ENCODE measurements around the gene TMPRSS12.

The TMPRSS12 gene

GRCh38 chr12:50882563-50882962, 39.8 kb downstream of the TMPRSS12 start:
- H3F3A ChIP-seq (ENCODE audit: insufficient read depth, low read length): no peaks in the 10 kb centered on the region
- H3K9me3 ChIP-seq (ENCODE audit: low read length): no peaks in the 10 kb centered on the region
- H2AFZ ChIP-seq (ENCODE audit: low read length): no peak overlapping the region
- no peak overlapping the region for H3K27ac ChIP-seq (ENCODE audit: low read depth, low read length, poor library complexity, severe bottlenecking)
- TF ChIP-seq, protein P1, sequence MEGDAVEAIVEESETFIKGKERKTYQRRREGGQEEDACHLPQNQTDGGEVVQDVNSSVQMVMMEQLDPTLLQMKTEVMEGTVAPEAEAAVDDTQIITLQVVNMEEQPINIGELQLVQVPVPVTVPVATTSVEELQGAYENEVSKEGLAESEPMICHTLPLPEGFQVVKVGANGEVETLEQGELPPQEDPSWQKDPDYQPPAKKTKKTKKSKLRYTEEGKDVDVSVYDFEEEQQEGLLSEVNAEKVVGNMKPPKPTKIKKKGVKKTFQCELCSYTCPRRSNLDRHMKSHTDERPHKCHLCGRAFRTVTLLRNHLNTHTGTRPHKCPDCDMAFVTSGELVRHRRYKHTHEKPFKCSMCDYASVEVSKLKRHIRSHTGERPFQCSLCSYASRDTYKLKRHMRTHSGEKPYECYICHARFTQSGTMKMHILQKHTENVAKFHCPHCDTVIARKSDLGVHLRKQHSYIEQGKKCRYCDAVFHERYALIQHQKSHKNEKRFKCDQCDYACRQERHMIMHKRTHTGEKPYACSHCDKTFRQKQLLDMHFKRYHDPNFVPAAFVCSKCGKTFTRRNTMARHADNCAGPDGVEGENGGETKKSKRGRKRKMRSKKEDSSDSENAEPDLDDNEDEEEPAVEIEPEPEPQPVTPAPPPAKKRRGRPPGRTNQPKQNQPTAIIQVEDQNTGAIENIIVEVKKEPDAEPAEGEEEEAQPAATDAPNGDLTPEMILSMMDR (IDR thresholded peaks at IDR 0.05; ENCODE audit: low read length): no peak
- no peak for TF ChIP-seq EZH2 (IDR thresholded peaks at IDR 0.05; ENCODE audit: borderline replicate concordance, low read length)
- no peak overlapping the region for H3K4me3 ChIP-seq (ENCODE audit: low read depth, low read length, poor library complexity, severe bottlenecking)
- H3K9me2 ChIP-seq (ENCODE audit: low read depth, low read length): no peaks in the 10 kb centered on the region
- H3K4me2 ChIP-seq (ENCODE audit: low read length): no peak overlapping the region
- H4K20me1 ChIP-seq (ENCODE audit: insufficient read depth, low read length): no peaks in the 10 kb centered on the region
- no peaks in the 10 kb centered on the region for H3K79me2 ChIP-seq (ENCODE audit: insufficient read depth, low read length)
- no peak overlapping the region for H3K9ac ChIP-seq (ENCODE audit: low read length)
- H3K4me1 ChIP-seq (ENCODE audit: insufficient read depth, low read length, severe bottlenecking): no peaks in the 10 kb centered on the region
- no peaks in the 10 kb centered on the region for H3K27me3 ChIP-seq (ENCODE audit: insufficient read depth, low read length)
- no peaks in the 10 kb centered on the region for H3K36me3 ChIP-seq (ENCODE audit: insufficient read depth, low read length)

DNA sequence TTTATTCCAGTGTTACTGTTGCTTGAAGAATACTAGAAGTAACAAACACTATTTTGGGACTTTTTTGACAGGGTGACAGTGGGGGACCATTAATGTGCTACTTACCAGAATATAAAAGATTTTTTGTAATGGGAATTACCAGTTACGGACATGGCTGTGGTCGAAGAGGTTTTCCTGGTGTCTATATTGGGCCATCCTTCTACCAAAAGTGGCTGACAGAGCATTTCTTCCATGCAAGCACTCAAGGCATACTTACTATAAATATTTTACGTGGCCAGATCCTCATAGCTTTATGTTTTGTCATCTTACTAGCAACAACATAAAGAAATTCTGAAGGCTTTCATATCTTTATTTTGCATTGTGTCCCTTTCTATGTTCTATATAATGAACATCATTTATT, 44.5 kb downstream of the TMPRSS12 start:
- H3K9me2 ChIP-seq (ENCODE audit: low read depth, low read length): no peaks in the 10 kb centered on the region
- TF ChIP-seq, protein P1 (IDR thresholded peaks at IDR 0.05; ENCODE audit: low read length): no peak
- no peak for TF ChIP-seq EZH2 (IDR thresholded peaks at IDR 0.05; ENCODE audit: borderline replicate concordance, low read length)
- H3K36me3 ChIP-seq (ENCODE audit: insufficient read depth, low read length): no peaks in the 10 kb centered on the region
- H3K79me2 ChIP-seq (ENCODE audit: insufficient read depth, low read length): no peaks in the 10 kb centered on the region
- H4K20me1 ChIP-seq (ENCODE audit: insufficient read depth, low read length): no peaks in the 10 kb centered on the region
- H3K27me3 ChIP-seq (ENCODE audit: insufficient read depth, low read length): no peaks in the 10 kb centered on the region
- no peak overlapping the region for H3K9ac ChIP-seq (ENCODE audit: low read length)
- H3K27ac ChIP-seq (ENCODE audit: low read depth, low read length, poor library complexity, severe bottlenecking): no peak overlapping the region
- no peak overlapping the region for H3K4me3 ChIP-seq (ENCODE audit: low read depth, low read length, poor library complexity, severe bottlenecking)
- H3K4me2 ChIP-seq (ENCODE audit: low read length): no peak overlapping the region
- no peaks in the 10 kb centered on the region for H3K9me3 ChIP-seq (ENCODE audit: low read length)
- no peaks in the 10 kb centered on the region for H3F3A ChIP-seq (ENCODE audit: insufficient read depth, low read length)
- H3K4me1 ChIP-seq (ENCODE audit: insufficient read depth, low read length, severe bottlenecking): no peaks in the 10 kb centered on the region
- no peak overlapping the region for H2AFZ ChIP-seq (ENCODE audit: low read length)

DNA sequence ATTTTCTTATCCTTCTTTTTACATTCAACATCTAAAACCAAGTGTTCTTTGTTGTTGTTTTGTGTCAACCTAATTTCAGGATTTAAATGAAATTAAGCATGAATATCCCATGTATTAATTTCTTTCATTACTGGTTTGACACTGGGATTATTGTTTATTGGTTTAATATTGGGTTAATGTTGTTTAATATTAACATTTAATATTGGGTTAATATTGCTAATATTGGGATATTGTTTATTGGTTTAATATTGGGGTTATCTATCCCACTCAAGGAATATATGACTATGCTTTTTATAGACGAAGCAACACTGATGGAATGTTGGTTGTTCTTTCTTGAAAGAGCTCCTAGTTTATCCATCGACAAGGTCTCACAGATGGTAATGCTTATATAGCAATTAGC, 45.9 kb downstream of the TMPRSS12 start:
- no peaks in the 10 kb centered on the region for H3K9me2 ChIP-seq (ENCODE audit: low read depth, low read length)
- no peaks in the 10 kb centered on the region for H4K20me1 ChIP-seq (ENCODE audit: insufficient read depth, low read length)
- H3K9ac ChIP-seq (ENCODE audit: low read length): no peak overlapping the region
- H3K27me3 ChIP-seq (ENCODE audit: insufficient read depth, low read length): no peaks in the 10 kb centered on the region
- H3K4me1 ChIP-seq (ENCODE audit: insufficient read depth, low read length, severe bottlenecking): peaks cover 5% of the 10 kb centered on the region
- H3K79me2 ChIP-seq (ENCODE audit: insufficient read depth, low read length): no peaks in the 10 kb centered on the region
- H3K9me3 ChIP-seq (ENCODE audit: low read length): no peaks in the 10 kb centered on the region
- no peak overlapping the region for H3K27ac ChIP-seq (ENCODE audit: low read depth, low read length, poor library complexity, severe bottlenecking)
- TF ChIP-seq, protein P1 (IDR thresholded peaks at IDR 0.05; ENCODE audit: low read length): no peak
- TF ChIP-seq EZH2 (IDR thresholded peaks at IDR 0.05; ENCODE audit: borderline replicate concordance, low read length): no peak
- no peaks in the 10 kb centered on the region for H3K36me3 ChIP-seq (ENCODE audit: insufficient read depth, low read length)
- no peak overlapping the region for H2AFZ ChIP-seq (ENCODE audit: low read length)
- no peak overlapping the region for H3K4me2 ChIP-seq (ENCODE audit: low read length)
- H3F3A ChIP-seq (ENCODE audit: insufficient read depth, low read length): no peaks in the 10 kb centered on the region
- no peak overlapping the region for H3K4me3 ChIP-seq (ENCODE audit: low read depth, low read length, poor library complexity, severe bottlenecking)

Data from OCI-LY1 (cell line).